WTC11 (cell line): ENCODE measurements around the gene UBE2D2. TPM values are rescaled to one million over a fixed set of nuclear protein-coding genes. Genes with fewer than 3 reads are reported as not detected.

Experiments used
- ATAC-seq: fragments of 200-7000 bp; cut with Tn5 transposase; 2 replicates; pipeline ENCODE4 v1.10.0; 2021; ENCODE audit warnings: mild to moderate bottlenecking, moderate library complexity
- CTCF ChIA-PET: fragments of 300-600 bp; sonication (Branson Sonifier 250); formaldehyde crosslinking; loops from one replicate; lab custom pipeline; 2021; ENCODE audit warnings: antibody characterized with exemption; lab: Charles Lee
- POLR2A ChIA-PET: fragments of 350-600 bp; sonication (Branson Sonifier 250); formaldehyde crosslinking; loops from one replicate; lab custom pipeline; 2021; ENCODE audit warnings: antibody characterized with exemption; lab: Charles Lee
- DNase-seq: peaks from one replicate; pipeline ENCODE4 v3.0.0; 2021; ENCODE audit warnings: low spot score
- H3K27ac Mint-ChIP-seq: 2 replicates; pipeline ENCODE4 v1.8.0; 2021; ENCODE audit warnings: mixed read lengths
- H3K27me3 Mint-ChIP-seq: 2 replicates; pipeline ENCODE4 v1.8.0; 2021; ENCODE audit warnings: low read depth, mild to moderate bottlenecking, moderate library complexity, mixed read lengths
- H3K36me3 Mint-ChIP-seq: 2 replicates; pipeline ENCODE4 v1.8.0; 2021; ENCODE audit warnings: mixed read lengths
- H3K4me1 Mint-ChIP-seq: 2 replicates; pipeline ENCODE4 v1.8.0; 2022; ENCODE audit warnings: mixed read lengths
- H3K4me3 Mint-ChIP-seq: 2 replicates; pipeline ENCODE4 v1.8.0; 2021; ENCODE audit warnings: mild to moderate bottlenecking, moderate library complexity, mixed read lengths
- H3K9me3 Mint-ChIP-seq: 2 replicates; pipeline ENCODE4 v1.8.0; 2021; ENCODE audit warnings: mixed read lengths
- ATF1 ChIP-seq: sonication (generic); formaldehyde crosslinking; IDR thresholded peaks from 2 replicates; pipeline ENCODE4 v1.8.1; 2023; ENCODE audit warnings: mild to moderate bottlenecking, moderate library complexity, missing genetic modification reagents
- CREB1 ChIP-seq: sonication (generic); formaldehyde crosslinking; IDR thresholded peaks from 2 replicates; pipeline ENCODE4 v1.8.0; 2023; ENCODE audit warnings: mild to moderate bottlenecking, missing genetic modification reagents
- CREM ChIP-seq: sonication (generic); formaldehyde crosslinking; IDR thresholded peaks from 2 replicates; pipeline ENCODE4 v1.8.1; 2022; ENCODE audit warnings: mild to moderate bottlenecking, missing genetic modification reagents, moderate library complexity
- E2F4 ChIP-seq: sonication (generic); formaldehyde crosslinking; IDR thresholded peaks from 2 replicates; pipeline ENCODE4 v1.8.1; 2022; ENCODE audit warnings: low read depth, mild to moderate bottlenecking, moderate library complexity, missing genetic modification reagents, borderline replicate concordance
- GABPB1 ChIP-seq: sonication (generic); formaldehyde crosslinking; IDR thresholded peaks from 2 replicates; pipeline ENCODE4 v1.8.1; 2023; ENCODE audit warnings: mild to moderate bottlenecking, missing genetic modification reagents
- NFE2L1 ChIP-seq: sonication (generic); formaldehyde crosslinking; IDR thresholded peaks from 2 replicates; pipeline ENCODE4 v1.8.1; 2023; ENCODE audit warnings: missing genetic modification reagents
- PRDM15 ChIP-seq: sonication (generic); formaldehyde crosslinking; IDR thresholded peaks from 2 replicates; pipeline ENCODE4 v1.8.0; 2022; ENCODE audit warnings: missing genetic modification reagents
- RELA ChIP-seq: sonication (generic); formaldehyde crosslinking; IDR thresholded peaks from 2 replicates; pipeline ENCODE4 v1.8.1; 2022; ENCODE audit warnings: missing genetic modification reagents, mild to moderate bottlenecking, borderline replicate concordance
- ZNF396 ChIP-seq: fragments of 250-450 bp; sonication (Bioruptor Pico); IDR thresholded peaks from 2 replicates; pipeline ENCODE4 v1.8.0; 2021; ENCODE audit warnings: mild to moderate bottlenecking, moderate library complexity, borderline replicate concordance
- ZSCAN18 ChIP-seq: fragments of 250-450 bp; sonication (Bioruptor Pico); IDR thresholded peaks from 2 replicates; pipeline ENCODE4 v2.1.2; 2022; ENCODE audit warnings: mild to moderate bottlenecking, moderate library complexity
- total RNA-seq: library from RNA; stranded (reverse); gene quantifications from 3 replicates; pipeline ENCODE4 v1.2.3, GENCODE V29; 2021
- TF ChIP-seq, protein P1 (sequence below): sonication (generic); formaldehyde crosslinking; IDR thresholded peaks from 2 replicates; pipeline ENCODE4 v1.8.1; 2023; ENCODE audit warnings: mild to moderate bottlenecking, missing genetic modification reagents, moderate library complexity
- TF ChIP-seq, protein P2 (sequence below): fragments of 250-450 bp; sonication (Bioruptor Pico); IDR thresholded peaks from 2 replicates; pipeline ENCODE4 v1.9.0; 2021; ENCODE audit warnings: mild to moderate bottlenecking, borderline replicate concordance
- TF ChIP-seq, protein P3 (sequence below): sonication (generic); formaldehyde crosslinking; IDR thresholded peaks from 2 replicates; pipeline ENCODE4 v1.8.1; 2023; ENCODE audit warnings: mild to moderate bottlenecking, missing genetic modification reagents
- TF ChIP-seq, protein P4 (sequence below): sonication (generic); formaldehyde crosslinking; IDR thresholded peaks from 2 replicates; pipeline ENCODE4 v1.8.1; 2022; ENCODE audit warnings: mild to moderate bottlenecking, moderate library complexity, missing genetic modification reagents

Gene UBE2D2
- total RNA-seq, 1 experiment from 2014 or later: 183 TPM

GRCh38 chr5:139660105-139660922, 99.2 kb downstream of the UBE2D2 start:
- POLR2A ChIA-PET: interaction anchor here (0.5 to 2.4 kb wide), 5 partner anchors 9 to 297 kb away, joined by 3 to 6 read pairs (median 4); no protein-coding TSS in a partner anchor
- H3K9me3 Mint-ChIP-seq: no peaks in the 10 kb centered on the region
- peak overlapping the region; percentile 41 for H3K27ac Mint-ChIP-seq
- H3K36me3 Mint-ChIP-seq: no peaks in the 10 kb centered on the region
- ATAC-seq (no peak), DNase-seq (no peak)
- CTCF ChIA-PET: interaction anchor here (0.7 to 3.1 kb wide), 18 partner anchors 10 to 128 kb away, joined by 3 to 24 read pairs (median 4); partner anchors contain the start of gene CXXC5
- no peaks in the 10 kb centered on the region for H3K27me3 Mint-ChIP-seq
- TF ChIP-seq PRDM15: peak; percentile 42; the same call in 1 of the 2 replicates
- TF ChIP-seq GABPB1: no peak
- TF ChIP-seq ZNF396 (CRISPR knock-in tag): no peak
- TF ChIP-seq ATF1 (CRISPR knock-in tag): no peak
- no peak for TF ChIP-seq RELA (CRISPR knock-in tag)
- no peak overlapping the region for H3K4me3 Mint-ChIP-seq
- peaks cover 75% of the 10 kb centered on the region for H3K4me1 Mint-ChIP-seq

- Mint-ChIP-seq H3K4me1 (peaks cover 72% of the 10 kb centered on the region), H3K9me3 (no peaks in the 10 kb centered on the region), H3K27ac (peak overlapping the region; percentile 90), H3K36me3 (no peaks in the 10 kb centered on the region), H3K4me3 (no peak overlapping the region), H3K27me3 (no peaks in the 10 kb centered on the region)
- ATAC-seq: peak; percentile 6
- ChIA-PET POLR2A (interaction anchor here (1.2 to 2.4 kb wide), 2 partner anchors 24 to 25 kb away, joined by 6 read pairs; no protein-coding TSS in a partner anchor), CTCF (interaction anchor here (0.8 to 3.1 kb wide), 12 partner anchors 10 to 127 kb away, joined by 3 to 24 read pairs (median 4); partner anchors contain the start of gene CXXC5)
- no peak for DNase-seq
- TF ChIP-seq E2F4 (no peak), CREB1 (CRISPR knock-in tag) (no peak), CREM (CRISPR knock-in tag) (no peak), ZSCAN18 (no peak), NFE2L1 (CRISPR knock-in tag) (no peak)
- TF ChIP-seq, protein P1, sequence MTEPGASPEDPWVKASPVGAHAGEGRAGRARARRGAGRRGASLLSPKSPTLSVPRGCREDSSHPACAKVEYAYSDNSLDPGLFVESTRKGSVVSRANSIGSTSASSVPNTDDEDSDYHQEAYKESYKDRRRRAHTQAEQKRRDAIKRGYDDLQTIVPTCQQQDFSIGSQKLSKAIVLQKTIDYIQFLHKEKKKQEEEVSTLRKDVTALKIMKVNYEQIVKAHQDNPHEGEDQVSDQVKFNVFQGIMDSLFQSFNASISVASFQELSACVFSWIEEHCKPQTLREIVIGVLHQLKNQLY (CRISPR knock-in tag): no peak
- TF ChIP-seq, protein P2, sequence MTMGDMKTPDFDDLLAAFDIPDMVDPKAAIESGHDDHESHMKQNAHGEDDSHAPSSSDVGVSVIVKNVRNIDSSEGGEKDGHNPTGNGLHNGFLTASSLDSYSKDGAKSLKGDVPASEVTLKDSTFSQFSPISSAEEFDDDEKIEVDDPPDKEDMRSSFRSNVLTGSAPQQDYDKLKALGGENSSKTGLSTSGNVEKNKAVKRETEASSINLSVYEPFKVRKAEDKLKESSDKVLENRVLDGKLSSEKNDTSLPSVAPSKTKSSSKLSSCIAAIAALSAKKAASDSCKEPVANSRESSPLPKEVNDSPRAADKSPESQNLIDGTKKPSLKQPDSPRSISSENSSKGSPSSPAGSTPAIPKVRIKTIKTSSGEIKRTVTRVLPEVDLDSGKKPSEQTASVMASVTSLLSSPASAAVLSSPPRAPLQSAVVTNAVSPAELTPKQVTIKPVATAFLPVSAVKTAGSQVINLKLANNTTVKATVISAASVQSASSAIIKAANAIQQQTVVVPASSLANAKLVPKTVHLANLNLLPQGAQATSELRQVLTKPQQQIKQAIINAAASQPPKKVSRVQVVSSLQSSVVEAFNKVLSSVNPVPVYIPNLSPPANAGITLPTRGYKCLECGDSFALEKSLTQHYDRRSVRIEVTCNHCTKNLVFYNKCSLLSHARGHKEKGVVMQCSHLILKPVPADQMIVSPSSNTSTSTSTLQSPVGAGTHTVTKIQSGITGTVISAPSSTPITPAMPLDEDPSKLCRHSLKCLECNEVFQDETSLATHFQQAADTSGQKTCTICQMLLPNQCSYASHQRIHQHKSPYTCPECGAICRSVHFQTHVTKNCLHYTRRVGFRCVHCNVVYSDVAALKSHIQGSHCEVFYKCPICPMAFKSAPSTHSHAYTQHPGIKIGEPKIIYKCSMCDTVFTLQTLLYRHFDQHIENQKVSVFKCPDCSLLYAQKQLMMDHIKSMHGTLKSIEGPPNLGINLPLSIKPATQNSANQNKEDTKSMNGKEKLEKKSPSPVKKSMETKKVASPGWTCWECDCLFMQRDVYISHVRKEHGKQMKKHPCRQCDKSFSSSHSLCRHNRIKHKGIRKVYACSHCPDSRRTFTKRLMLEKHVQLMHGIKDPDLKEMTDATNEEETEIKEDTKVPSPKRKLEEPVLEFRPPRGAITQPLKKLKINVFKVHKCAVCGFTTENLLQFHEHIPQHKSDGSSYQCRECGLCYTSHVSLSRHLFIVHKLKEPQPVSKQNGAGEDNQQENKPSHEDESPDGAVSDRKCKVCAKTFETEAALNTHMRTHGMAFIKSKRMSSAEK: no peak
- TF ChIP-seq, protein P3, sequence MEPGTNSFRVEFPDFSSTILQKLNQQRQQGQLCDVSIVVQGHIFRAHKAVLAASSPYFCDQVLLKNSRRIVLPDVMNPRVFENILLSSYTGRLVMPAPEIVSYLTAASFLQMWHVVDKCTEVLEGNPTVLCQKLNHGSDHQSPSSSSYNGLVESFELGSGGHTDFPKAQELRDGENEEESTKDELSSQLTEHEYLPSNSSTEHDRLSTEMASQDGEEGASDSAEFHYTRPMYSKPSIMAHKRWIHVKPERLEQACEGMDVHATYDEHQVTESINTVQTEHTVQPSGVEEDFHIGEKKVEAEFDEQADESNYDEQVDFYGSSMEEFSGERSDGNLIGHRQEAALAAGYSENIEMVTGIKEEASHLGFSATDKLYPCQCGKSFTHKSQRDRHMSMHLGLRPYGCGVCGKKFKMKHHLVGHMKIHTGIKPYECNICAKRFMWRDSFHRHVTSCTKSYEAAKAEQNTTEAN (CRISPR knock-in tag): no peak
- TF ChIP-seq, protein P4, sequence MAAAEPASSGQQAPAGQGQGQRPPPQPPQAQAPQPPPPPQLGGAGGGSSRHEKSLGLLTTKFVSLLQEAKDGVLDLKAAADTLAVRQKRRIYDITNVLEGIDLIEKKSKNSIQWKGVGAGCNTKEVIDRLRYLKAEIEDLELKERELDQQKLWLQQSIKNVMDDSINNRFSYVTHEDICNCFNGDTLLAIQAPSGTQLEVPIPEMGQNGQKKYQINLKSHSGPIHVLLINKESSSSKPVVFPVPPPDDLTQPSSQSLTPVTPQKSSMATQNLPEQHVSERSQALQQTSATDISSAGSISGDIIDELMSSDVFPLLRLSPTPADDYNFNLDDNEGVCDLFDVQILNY (CRISPR knock-in tag): no peak
These were observed 100.0 kb downstream of the UBE2D2 start for GRCh38 chr5:139660923-139661814.
